Measurements from ENCODE around the gene RIN1.

GRCh38 chr11:66363805-66364535, 27.7 kb upstream of the RIN1 start:
- TF ChIP-seq, protein P1, sequence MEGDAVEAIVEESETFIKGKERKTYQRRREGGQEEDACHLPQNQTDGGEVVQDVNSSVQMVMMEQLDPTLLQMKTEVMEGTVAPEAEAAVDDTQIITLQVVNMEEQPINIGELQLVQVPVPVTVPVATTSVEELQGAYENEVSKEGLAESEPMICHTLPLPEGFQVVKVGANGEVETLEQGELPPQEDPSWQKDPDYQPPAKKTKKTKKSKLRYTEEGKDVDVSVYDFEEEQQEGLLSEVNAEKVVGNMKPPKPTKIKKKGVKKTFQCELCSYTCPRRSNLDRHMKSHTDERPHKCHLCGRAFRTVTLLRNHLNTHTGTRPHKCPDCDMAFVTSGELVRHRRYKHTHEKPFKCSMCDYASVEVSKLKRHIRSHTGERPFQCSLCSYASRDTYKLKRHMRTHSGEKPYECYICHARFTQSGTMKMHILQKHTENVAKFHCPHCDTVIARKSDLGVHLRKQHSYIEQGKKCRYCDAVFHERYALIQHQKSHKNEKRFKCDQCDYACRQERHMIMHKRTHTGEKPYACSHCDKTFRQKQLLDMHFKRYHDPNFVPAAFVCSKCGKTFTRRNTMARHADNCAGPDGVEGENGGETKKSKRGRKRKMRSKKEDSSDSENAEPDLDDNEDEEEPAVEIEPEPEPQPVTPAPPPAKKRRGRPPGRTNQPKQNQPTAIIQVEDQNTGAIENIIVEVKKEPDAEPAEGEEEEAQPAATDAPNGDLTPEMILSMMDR (IDR thresholded peaks at IDR 0.05): peak; percentile 33 to 63 (median 50)
- no peak for TF ChIP-seq POLR2A (IDR thresholded peaks at IDR 0.05)

Data from heart left ventricle (tissue), 13 donors.